ENCODE results near the gene ADAMTS14.
"Not testable (repeated sequence)": the region's sequence is repeated elsewhere in the genome, so short reads cannot be mapped to it uniquely, and the experiment has no call there.

Gene ADAMTS14

GRCh38 chr10:70756700-70757360 lies 84.5 kb downstream of the ADAMTS14 start:
- FAIRE-seq, result no peak

- FAIRE-seq, result no peak
These were observed 85.5 kb downstream of the ADAMTS14 start for GRCh38 chr10:70757856-70758255.

GRCh38 chr10:70758757-70759514 lies 86.6 kb downstream of the ADAMTS14 start:
- FAIRE-seq, result peak; percentile 46

- no peak for FAIRE-seq
These were observed 87.5 kb downstream of the ADAMTS14 start for GRCh38 chr10:70759781-70760180.

- FAIRE-seq, result no peak
These were observed 88.0 kb downstream of the ADAMTS14 start for GRCh38 chr10:70760271-70760787.

GRCh38 chr10:70761031-70761601 lies 88.8 kb downstream of the ADAMTS14 start:
- FAIRE-seq, result no peak

GRCh38 chr10:70761727-70762350 lies 89.5 kb downstream of the ADAMTS14 start:
- no peak for FAIRE-seq

- no peak for FAIRE-seq
These were observed 90.3 kb downstream of the ADAMTS14 start for GRCh38 chr10:70762441-70763175.

GRCh38 chr10:70763567-70763966 lies 91.3 kb downstream of the ADAMTS14 start:
- no peak for FAIRE-seq

- FAIRE-seq, result no peak
These were observed 93.7 kb downstream of the ADAMTS14 start for GRCh38 chr10:70765794-70766594.

GRCh38 chr10:70768026-70768685 lies 95.8 kb downstream of the ADAMTS14 start:
- FAIRE-seq, result not testable (repeated sequence)

GRCh38 chr10:70769121-70769520 lies 96.8 kb downstream of the ADAMTS14 start:
- no peak for FAIRE-seq

- no peak for FAIRE-seq
These were observed 97.7 kb downstream of the ADAMTS14 start for GRCh38 chr10:70770001-70770400.

GRCh38 chr10:70770516-70770915 lies 98.2 kb downstream of the ADAMTS14 start:
- not testable (repeated sequence) for FAIRE-seq

GRCh38 chr10:70771311-70772194 lies 99.2 kb downstream of the ADAMTS14 start:
- no peak for FAIRE-seq

- FAIRE-seq, result no peak
These were observed 100.3 kb downstream of the ADAMTS14 start for GRCh38 chr10:70772627-70773026.

- FAIRE-seq, result no peak
These were observed 101.2 kb downstream of the ADAMTS14 start for GRCh38 chr10:70773461-70773860.

- FAIRE-seq, result no peak
These were observed 101.9 kb downstream of the ADAMTS14 start for GRCh38 chr10:70773965-70774809.

Measured in A204.1 (cell line).